Caco-2 (cell line): ENCODE measurements around the gene WWP2. TPM values are rescaled to one million over a fixed set of nuclear protein-coding genes. Genes with fewer than 3 reads are reported as not detected.

Source experiments
- BruUV-seq: library from RNA; stranded (reverse); fragments of 400-500 nt; replicated peaks from 2 replicates; lab custom pipeline; 2021; lab: Mats Ljungman, UMichigan
- CTCF ChIA-PET: fragments of 300-600 bp; sonication (Branson Sonifier 250); formaldehyde crosslinking; loops from one replicate; lab custom pipeline; 2022; ENCODE audit warnings: antibody characterized with exemption; lab: Charles Lee
- POLR2A ChIA-PET: fragments of 300-600 bp; sonication (Branson Sonifier 250); formaldehyde crosslinking; loops from one replicate; lab custom pipeline; 2022; ENCODE audit warnings: antibody characterized with exemption; lab: Charles Lee
- DNase-seq, 2 experiments: peaks; one replicate each; pipeline versions ENCODE4 v3.0.0 to v3.0.0-alpha.2; 2020 to 2022
- H3K27me3 ChIP-seq: replicated peaks from 2 replicates; pipeline ENCODE4 v1.6.0; 2011; ENCODE audit warnings: low read length; ENCODE audit not compliant: control insufficient read depth, insufficient read depth
- H3K36me3 ChIP-seq: 2 replicates; pipeline ENCODE4 v1.5.1; 2011; ENCODE audit warnings: low read length; ENCODE audit not compliant: control insufficient read depth, insufficient read depth
- H3K4me1 ChIP-seq: fragments of 250-450 bp; sonication (Bioruptor Pico); 2 replicates; pipeline ENCODE4 v1.5.1; 2020; ENCODE audit warnings: mild to moderate bottlenecking
- H3K4me3 ChIP-seq: 2 replicates; pipeline ENCODE4 v1.5.1; 2011; ENCODE audit warnings: low read depth, mild to moderate bottlenecking, control low read depth, low read length
- H3K9me3 ChIP-seq: fragments of 250-450 bp; sonication (Bioruptor Pico); 2 replicates; pipeline ENCODE4 v1.5.1; 2020; ENCODE audit warnings: mild to moderate bottlenecking, moderate library complexity
- H3K27ac Mint-ChIP-seq: one replicate; pipeline ENCODE4 v1.8.0; 2022; ENCODE audit warnings: mixed read lengths; ENCODE audit not compliant: unreplicated experiment
- H3K27me3 Mint-ChIP-seq: one replicate; pipeline ENCODE4 v1.8.0; 2022; ENCODE audit warnings: mixed read lengths; ENCODE audit not compliant: insufficient read depth, unreplicated experiment
- H3K36me3 Mint-ChIP-seq: one replicate; pipeline ENCODE4 v1.8.0; 2022; ENCODE audit warnings: mild to moderate bottlenecking, mixed read lengths; ENCODE audit not compliant: insufficient read depth, unreplicated experiment
- H3K4me1 Mint-ChIP-seq: one replicate; pipeline ENCODE4 v1.8.0; 2022; ENCODE audit warnings: low read depth, mixed read lengths; ENCODE audit not compliant: unreplicated experiment
- H3K4me3 Mint-ChIP-seq: one replicate; pipeline ENCODE4 v1.8.0; 2022; ENCODE audit warnings: mild to moderate bottlenecking, moderate library complexity, mixed read lengths; ENCODE audit not compliant: unreplicated experiment
- H3K9me3 Mint-ChIP-seq: one replicate; pipeline ENCODE4 v1.8.0; 2022; ENCODE audit warnings: mixed read lengths; ENCODE audit not compliant: unreplicated experiment
- CTCF ChIP-seq, 2 experiments: fragments of 200-600 bp in 1 of 2; IDR thresholded peaks; 1 replicate in 1 of 2; 2 replicates in 1 of 2; pipeline versions ENCODE4 v1.5.1 to v1.8.0; 2011 to 2022; ENCODE audit warnings: antibody characterized with exemption in 1 of 2, control low read depth in 1 of 2, inconsistent platforms in 1 of 2, low read depth in 1 of 2, low read length in 1 of 2, mild to moderate bottlenecking in 1 of 2, moderate library complexity in 1 of 2; ENCODE audit not compliant: insufficient read depth in 1 of 2, severe bottlenecking in 1 of 2, unreplicated experiment in 1 of 2
- intact Hi-C: fragments of 100-400 bp; cut with micrococcal nuclease; formaldehyde crosslinking; loops from one replicate; pipeline ENCODE4 v1.10.0; 2022; ENCODE audit not compliant: unreplicated experiment
- total RNA-seq: library from RNA; stranded (reverse); gene quantifications from 2 replicates; pipeline ENCODE4 v1.2.3, GENCODE V29; 2022

The WWP2 gene
- total RNA-seq, 1 experiment from 2014 or later = 39.7 TPM

GRCh38 chr16:69909043-69909442 is 146.9 kb downstream of the WWP2 start:
- Histone ChIP-seq H3K9me3 (no peaks in the 10 kb centered on the region), H3K4me1 (no peaks in the 10 kb centered on the region), H3K27me3 (no peaks in the 10 kb centered on the region), H3K36me3 (no peaks in the 10 kb centered on the region), H3K4me3 (no peak overlapping the region)
- no peaks in the 10 kb centered on the region for H3K4me1 Mint-ChIP-seq
- TSS peak; percentile 17 for BruUV-seq
- no peak for TF ChIP-seq CTCF (IDR thresholded peaks at IDR 0.05; ENCODE audit: insufficient read depth in 1 of 2, low read depth in 1 of 2, low read length in 1 of 2, severe bottlenecking in 1 of 2, unreplicated experiment in 1 of 2)
- ChIA-PET CTCF (no interaction called here), POLR2A (no interaction called here)
- intact Hi-C loops = no loop called here
- no peak overlapping the region for H3K4me3 Mint-ChIP-seq
- no peak for DNase-seq
- no peaks in the 10 kb centered on the region for H3K9me3 Mint-ChIP-seq
- no peak overlapping the region for H3K27ac Mint-ChIP-seq
- H3K27me3 Mint-ChIP-seq = no peaks in the 10 kb centered on the region
- no peaks in the 10 kb centered on the region for H3K36me3 Mint-ChIP-seq

- CTCF ChIA-PET = no interaction called here
- TF ChIP-seq CTCF (IDR thresholded peaks at IDR 0.05; ENCODE audit: insufficient read depth in 1 of 2, low read depth in 1 of 2, low read length in 1 of 2, severe bottlenecking in 1 of 2, unreplicated experiment in 1 of 2) = no peak
- no TSS peak for BruUV-seq
Measured at GRCh38 chr16:69909760-69910159, 147.6 kb downstream of the WWP2 start.

GRCh38 chr16:69910964-69911363 is 148.8 kb downstream of the WWP2 start:
- Histone ChIP-seq H3K4me3 (no peak overlapping the region), H3K4me1 (no peaks in the 10 kb centered on the region), H3K36me3 (no peaks in the 10 kb centered on the region), H3K27me3 (no peaks in the 10 kb centered on the region), H3K9me3 (no peaks in the 10 kb centered on the region)
- no peak for TF ChIP-seq CTCF (IDR thresholded peaks at IDR 0.05; ENCODE audit: insufficient read depth in 1 of 2, low read depth in 1 of 2, low read length in 1 of 2, severe bottlenecking in 1 of 2, unreplicated experiment in 1 of 2)
- Mint-ChIP-seq H3K27me3 (no peaks in the 10 kb centered on the region), H3K4me3 (no peak overlapping the region), H3K9me3 (no peaks in the 10 kb centered on the region), H3K27ac (no peak overlapping the region), H3K36me3 (no peaks in the 10 kb centered on the region), H3K4me1 (no peaks in the 10 kb centered on the region)
- POLR2A ChIA-PET = no interaction called here
- no TSS peak for BruUV-seq
- DNase-seq = no peak
- intact Hi-C loops = no loop called here
- CTCF ChIA-PET = interaction anchor here (0.6 to 0.9 kb wide), 2 partner anchors 13 to 72 kb away, joined by 3 to 4 read pairs; no protein-coding TSS in a partner anchor

More at GRCh38 chr16:69909760-69910159, 147.6 kb downstream of the WWP2 start:
- POLR2A ChIA-PET = no interaction called here
- Mint-ChIP-seq H3K27ac (no peak overlapping the region), H3K4me3 (no peak overlapping the region), H3K4me1 (no peaks in the 10 kb centered on the region), H3K27me3 (no peaks in the 10 kb centered on the region), H3K36me3 (no peaks in the 10 kb centered on the region), H3K9me3 (no peaks in the 10 kb centered on the region)
- no peaks in the 10 kb centered on the region for H3K36me3 ChIP-seq
- no peaks in the 10 kb centered on the region for H3K4me1 ChIP-seq
- no peaks in the 10 kb centered on the region for H3K9me3 ChIP-seq
- no peak overlapping the region for H3K4me3 ChIP-seq
- intact Hi-C loops = no loop called here
- DNase-seq = no peak
- no peaks in the 10 kb centered on the region for H3K27me3 ChIP-seq
